GM11168 (cell line): ENCODE results near the gene FOXS1.

Source experiments
- in situ Hi-C: fragments of 300-500 bp; cut with MboI; formaldehyde crosslinking; loops from one replicate; pipeline ENCODE4 v1.12.0; 2022; ENCODE audit warnings: low sequenced_read_pairs; ENCODE audit not compliant: unreplicated experiment

FOXS1 gene

DNA sequence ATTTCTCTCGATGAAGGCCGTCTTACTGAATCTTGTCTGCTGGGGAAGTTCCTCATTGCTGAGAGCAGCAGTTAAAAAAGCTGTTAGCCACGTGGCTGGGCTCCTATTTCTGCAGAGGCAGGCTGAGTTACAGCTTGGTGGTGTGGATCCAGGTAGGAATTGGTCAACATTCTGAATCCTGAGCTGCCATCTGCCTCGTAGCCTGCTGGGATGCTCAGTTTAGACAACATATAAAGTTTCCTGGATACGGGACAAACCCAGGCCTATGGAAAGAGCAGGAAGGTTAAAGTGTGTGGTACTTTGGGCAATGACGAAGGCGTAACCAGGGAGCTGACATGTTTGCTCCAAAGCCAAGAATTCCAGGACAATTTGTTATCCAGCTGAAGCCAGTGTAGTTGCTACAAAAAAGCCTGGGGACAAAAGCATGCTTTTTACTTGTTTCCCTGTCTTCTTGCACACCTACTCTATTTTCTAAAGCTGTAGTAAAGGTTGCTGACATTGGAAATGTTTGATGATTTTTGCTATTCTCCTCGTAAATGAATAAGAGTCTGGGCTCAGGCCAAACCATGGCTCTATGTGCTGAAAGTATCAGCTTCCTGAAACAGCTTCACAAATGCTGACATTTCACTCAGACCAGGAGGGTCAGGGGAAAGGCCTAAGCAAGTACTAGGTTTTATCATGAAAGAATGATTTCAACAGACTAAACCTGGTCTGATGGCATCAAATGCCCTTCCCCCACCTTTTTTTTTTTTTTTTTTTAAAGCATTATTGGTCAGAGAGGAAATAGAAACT is 38.6 kb downstream of the FOXS1 start:
- in situ Hi-C loops: no loop called here

DNA sequence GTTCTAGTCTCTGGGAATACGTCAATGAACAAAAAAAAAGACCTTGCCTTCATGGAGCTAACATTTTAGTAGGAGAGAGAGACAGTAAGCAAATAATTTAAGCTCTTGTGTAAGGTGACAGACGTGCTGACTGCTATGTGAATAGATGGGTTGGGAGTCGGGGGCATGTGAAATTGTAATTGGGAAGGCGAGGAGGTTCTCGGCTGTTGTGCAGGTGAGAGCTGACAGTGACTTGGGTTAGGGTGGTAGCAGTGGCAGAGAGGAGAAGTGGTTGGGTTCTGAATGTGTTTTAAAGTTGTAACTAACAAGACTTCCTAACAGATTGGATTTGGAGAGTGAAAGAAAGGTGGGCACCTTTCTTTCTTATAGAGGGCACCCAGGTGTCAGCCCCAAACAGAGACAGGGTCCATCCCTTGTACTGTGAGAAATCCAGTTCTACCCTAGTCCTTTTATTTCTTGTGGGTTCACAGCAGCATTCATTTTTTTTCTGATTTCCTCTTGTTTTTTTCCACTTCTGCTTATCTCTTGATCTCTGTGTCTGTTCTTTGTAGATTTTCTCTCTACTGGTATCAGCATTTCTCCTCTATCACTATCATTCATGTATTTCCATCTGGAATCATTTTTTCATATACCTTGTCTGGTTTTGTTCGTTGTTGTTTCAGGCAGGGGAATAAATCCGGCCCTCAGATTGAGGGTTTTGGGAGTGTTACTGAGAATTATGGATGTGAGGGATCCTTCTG is 41.7 kb downstream of the FOXS1 start:
- in situ Hi-C loops: no loop called here

DNA sequence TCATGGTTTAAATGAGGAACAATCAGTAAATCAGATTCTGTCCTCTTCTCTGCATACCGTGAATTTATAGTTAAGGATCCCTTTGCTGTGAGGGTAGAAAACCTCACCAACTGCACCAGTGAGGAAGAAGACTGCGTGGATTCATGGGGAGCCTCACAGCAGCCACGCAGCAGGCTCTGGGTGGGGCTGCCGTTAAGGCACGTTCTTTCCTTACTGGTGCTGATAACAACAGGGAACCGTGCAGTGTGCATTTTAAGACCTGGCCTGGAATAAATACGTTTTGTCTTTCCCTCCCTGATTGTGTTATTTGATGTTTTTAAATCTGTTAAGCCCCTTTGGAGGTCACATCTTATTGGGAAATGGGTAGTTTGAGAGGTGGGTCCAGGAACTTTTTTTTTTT is 43.9 kb downstream of the FOXS1 start:
- in situ Hi-C loops: no loop called here

DNA sequence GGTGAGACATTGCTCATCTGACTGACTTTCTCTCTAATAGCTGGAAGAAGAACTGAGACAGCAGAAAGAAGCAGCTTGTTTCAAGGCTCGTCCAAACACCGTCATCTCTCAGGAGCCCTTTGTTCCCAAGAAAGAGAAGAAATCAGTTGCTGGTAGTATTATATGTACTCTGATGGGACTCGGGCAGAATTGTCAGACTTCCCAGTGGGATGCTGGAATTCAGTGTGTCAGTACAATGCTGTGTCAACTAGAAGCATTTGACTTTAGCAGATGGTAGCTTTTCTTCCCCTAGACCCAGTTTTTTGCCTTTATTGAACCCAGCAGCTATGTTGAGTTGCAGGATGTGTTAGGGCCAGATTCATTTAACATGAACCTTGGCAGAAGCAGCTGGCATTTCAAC is 48.0 kb downstream of the FOXS1 start:
- in situ Hi-C loops: no loop called here
